Mesendoderm (in vitro differentiated cells): ENCODE data around the gene MYO1G.
A peak's percentile ranks its signal among the peaks of the same experiment; 100 is the strongest.

ENCODE experiments used
- DNase-seq: peaks from one replicate; pipeline ENCODE4 v3.0.0; 2013
- H2AK5ac ChIP-seq: 2 replicates; pipeline ENCODE4 v1.6.1; 2013; ENCODE audit warnings: low read length, inconsistent platforms
- H2BK120ac ChIP-seq: 2 replicates; pipeline ENCODE4 v1.6.1; 2013; ENCODE audit warnings: low read depth, mild to moderate bottlenecking, low read length, moderate library complexity, mixed read lengths
- H2BK15ac ChIP-seq: replicated peaks from 2 replicates; pipeline ENCODE4 v1.6.1; 2013; ENCODE audit warnings: low read depth, mild to moderate bottlenecking, moderate library complexity
- H2BK5ac ChIP-seq: 2 replicates; pipeline ENCODE4 v1.6.1; 2013; ENCODE audit warnings: low read length, inconsistent platforms
- H3K18ac ChIP-seq: 2 replicates; pipeline ENCODE4 v1.6.1; 2013; ENCODE audit warnings: mild to moderate bottlenecking, low read length, mixed read lengths
- H3K23ac ChIP-seq: one replicate; pipeline ENCODE4 v1.6.1; 2013; ENCODE audit warnings: low read length
- H3K27ac ChIP-seq: 2 replicates; pipeline ENCODE4 v1.5.1; 2013; ENCODE audit warnings: low read depth, mild to moderate bottlenecking, inconsistent platforms, low read length, moderate library complexity
- H3K27me3 ChIP-seq: 2 replicates; pipeline ENCODE4 v1.6.1; 2013; ENCODE audit warnings: low read length, control low read depth, mild to moderate bottlenecking, inconsistent platforms; ENCODE audit not compliant: insufficient read depth, poor library complexity
- H3K36me3 ChIP-seq: 2 replicates; pipeline ENCODE4 v1.6.1; 2013; ENCODE audit warnings: low read length, inconsistent platforms; ENCODE audit not compliant: control insufficient read depth, insufficient read depth
- H3K4ac ChIP-seq: one replicate; pipeline ENCODE4 v1.6.1; 2013; ENCODE audit warnings: low read depth, mild to moderate bottlenecking, low read length, moderate library complexity
- H3K4me1 ChIP-seq: 2 replicates; pipeline ENCODE4 v1.6.1; 2013; ENCODE audit warnings: low read depth, low read length, inconsistent platforms; ENCODE audit not compliant: control insufficient read depth
- H3K4me2 ChIP-seq: 2 replicates; pipeline ENCODE4 v1.6.1; 2013; ENCODE audit warnings: low read length
- H3K4me3 ChIP-seq: 2 replicates; pipeline ENCODE4 v1.5.1; 2013; ENCODE audit warnings: mild to moderate bottlenecking, low read length
- H3K56ac ChIP-seq: one replicate; pipeline ENCODE4 v1.6.1; 2013; ENCODE audit warnings: low read length
- H3K79me1 ChIP-seq: 2 replicates; pipeline ENCODE4 v1.6.1; 2013; ENCODE audit warnings: low read length, inconsistent platforms
- H3K79me2 ChIP-seq: 2 replicates; pipeline ENCODE4 v1.6.1; 2013; ENCODE audit warnings: mild to moderate bottlenecking, low read length; ENCODE audit not compliant: control insufficient read depth, insufficient read depth
- H3K9ac ChIP-seq: 2 replicates; pipeline ENCODE4 v1.6.1; 2013; ENCODE audit warnings: low read length, inconsistent platforms
- H4K5ac ChIP-seq: one replicate; pipeline ENCODE4 v1.6.1; 2013; ENCODE audit warnings: low read length
- H4K8ac ChIP-seq: one replicate; pipeline ENCODE4 v1.6.1; 2013; ENCODE audit warnings: low read depth, mild to moderate bottlenecking, control low read depth, low read length, moderate library complexity
- WGBS: extraction: QIAGEN DNeasy Blood & Tissue Kit; methylation state at CpG from one replicate; pipeline ENCODE4 v1.1.7; 2013; ENCODE audit warnings: low lambda C conversion rate, missing lambda C conversion rate; ENCODE audit not compliant: insufficient coverage; ENCODE audit errors: extremely low coverage; 5-methylcytosine and 5-hydroxymethylcytosine counted together

Gene MYO1G

GRCh38 chr7:44985033-44985695 lies 6.3 kb upstream of the MYO1G start:
- no peak overlapping the region for H2BK120ac ChIP-seq
- peaks cover 8% of the 10 kb centered on the region for H3K79me1 ChIP-seq
- no peak overlapping the region for H4K8ac ChIP-seq
- peaks cover 32% of the 10 kb centered on the region for H3K79me2 ChIP-seq
- H3K36me3 ChIP-seq, result peaks cover 17% of the 10 kb centered on the region
- H3K4ac ChIP-seq, result no peak overlapping the region
- peak overlapping the region; percentile 82 for H3K4me2 ChIP-seq
- H4K5ac ChIP-seq, result no peak overlapping the region
- no peak overlapping the region for H3K23ac ChIP-seq
- H2BK15ac ChIP-seq, result no peak overlapping the region
- H3K4me1 ChIP-seq, result peaks cover 5% of the 10 kb centered on the region
- H3K27ac ChIP-seq, result no peak overlapping the region
- H2BK5ac ChIP-seq, result no peak overlapping the region
- DNase-seq, result no peak
- H3K4me3 ChIP-seq, result peak overlapping the region; percentile 83
- H2AK5ac ChIP-seq, result no peak overlapping the region
- H3K9ac ChIP-seq, result peak overlapping the region; percentile 97
- H3K18ac ChIP-seq, result no peak overlapping the region
- H3K56ac ChIP-seq, result peak overlapping the region; percentile 83
- no CpG with 5 or more reads among the region's 6 CpGs for WGBS
- H3K27me3 ChIP-seq, result no peaks in the 10 kb centered on the region

GRCh38 chr7:44984478-44984758 lies 5.6 kb upstream of the MYO1G start:
- H2BK120ac ChIP-seq, result no peak overlapping the region
- peaks cover 5% of the 10 kb centered on the region for H3K4me1 ChIP-seq
- H3K79me1 ChIP-seq, result peaks cover 8% of the 10 kb centered on the region
- no peak overlapping the region for H3K18ac ChIP-seq
- H3K27ac ChIP-seq, result no peak overlapping the region
- peak overlapping the region; percentile 82 for H3K4me2 ChIP-seq
- WGBS, result no CpG with 5 or more reads among the region's 3 CpGs
- peak overlapping the region; percentile 97 for H3K9ac ChIP-seq
- no peak overlapping the region for H4K5ac ChIP-seq
- no peaks in the 10 kb centered on the region for H3K27me3 ChIP-seq
- H3K36me3 ChIP-seq, result peaks cover 17% of the 10 kb centered on the region
- peaks cover 32% of the 10 kb centered on the region for H3K79me2 ChIP-seq
- no peak for DNase-seq
- H3K56ac ChIP-seq, result peak overlapping the region; percentile 83
- no peak overlapping the region for H3K4me3 ChIP-seq
- H2BK5ac ChIP-seq, result no peak overlapping the region
- H2BK15ac ChIP-seq, result no peak overlapping the region
- H2AK5ac ChIP-seq, result no peak overlapping the region
- H4K8ac ChIP-seq, result no peak overlapping the region
- no peak overlapping the region for H3K4ac ChIP-seq
- no peak overlapping the region for H3K23ac ChIP-seq

DNA sequence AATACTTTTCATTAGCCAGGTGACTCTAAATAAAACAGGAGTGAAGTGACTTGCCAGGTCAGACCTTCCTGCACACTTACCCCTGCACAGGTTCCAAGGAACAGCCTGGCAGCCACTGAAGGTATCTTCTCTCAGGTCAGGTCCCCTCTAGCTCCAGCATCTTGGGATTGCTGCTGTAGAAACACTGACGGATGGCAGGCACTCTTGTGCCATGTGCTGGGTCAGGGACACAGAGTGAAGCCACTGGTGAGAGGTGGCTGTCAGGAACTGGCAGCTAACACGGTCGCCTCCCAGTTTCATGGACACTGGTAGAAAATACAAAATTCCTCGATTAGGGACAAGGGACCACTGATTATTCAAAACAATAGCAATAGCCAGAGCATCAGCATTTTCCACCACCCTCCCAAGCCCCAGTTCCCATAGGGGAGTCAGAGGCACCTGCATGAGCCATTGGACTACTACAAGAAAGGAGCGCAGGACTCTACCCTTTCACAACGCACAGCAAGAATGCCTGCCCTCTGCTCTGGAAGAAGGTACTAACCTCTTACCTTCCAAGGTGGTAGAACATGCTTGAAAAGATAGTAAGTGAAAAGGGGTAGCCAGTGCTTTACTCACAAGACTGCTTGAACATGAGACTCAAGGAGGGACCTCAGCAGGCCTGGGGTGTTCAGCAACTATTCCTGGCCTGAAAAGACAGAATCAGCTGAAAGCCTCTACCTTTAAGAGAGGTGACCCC lies 5.1 kb upstream of the MYO1G start:
- no peak overlapping the region for H4K8ac ChIP-seq
- DNase-seq, result no peak
- peaks cover 17% of the 10 kb centered on the region for H3K36me3 ChIP-seq
- H2AK5ac ChIP-seq, result no peak overlapping the region
- no peak overlapping the region for H2BK15ac ChIP-seq
- H3K18ac ChIP-seq, result no peak overlapping the region
- H2BK120ac ChIP-seq, result no peak overlapping the region
- peaks cover 8% of the 10 kb centered on the region for H3K79me1 ChIP-seq
- no peak overlapping the region for H3K23ac ChIP-seq
- peak overlapping the region; percentile 97 for H3K9ac ChIP-seq
- H2BK5ac ChIP-seq, result no peak overlapping the region
- no CpG with 5 or more reads among the region's 6 CpGs for WGBS
- H3K27ac ChIP-seq, result no peak overlapping the region
- no peak overlapping the region for H3K4me3 ChIP-seq
- H3K79me2 ChIP-seq, result peaks cover 32% of the 10 kb centered on the region
- peaks cover 5% of the 10 kb centered on the region for H3K4me1 ChIP-seq
- no peak overlapping the region for H4K5ac ChIP-seq
- H3K4ac ChIP-seq, result no peak overlapping the region
- peak overlapping the region; percentile 82 for H3K4me2 ChIP-seq
- no peaks in the 10 kb centered on the region for H3K27me3 ChIP-seq
- H3K56ac ChIP-seq, result no peak overlapping the region

DNA sequence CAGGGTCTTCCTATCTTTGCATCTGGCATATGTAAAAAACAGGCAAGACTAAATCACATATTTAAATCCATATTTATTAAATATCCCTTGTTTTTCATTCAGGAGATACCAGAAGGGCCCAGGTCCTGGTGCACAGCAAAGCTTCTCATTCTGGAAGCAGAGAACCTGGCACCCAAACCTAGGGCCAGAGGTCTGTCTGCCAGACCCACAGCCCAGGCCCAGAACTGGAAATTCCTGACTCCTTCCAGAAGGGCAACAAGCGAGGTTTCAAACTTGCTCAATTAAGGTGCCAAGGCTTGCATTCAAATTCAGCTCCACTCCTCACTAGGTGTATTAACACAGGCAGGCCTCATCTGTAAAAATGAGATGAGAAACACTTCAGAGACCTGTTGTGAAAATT lies 4.2 kb upstream of the MYO1G start:
- Histone ChIP-seq H3K27ac (no peak overlapping the region), H3K4me1 (peaks cover 5% of the 10 kb centered on the region), H3K18ac (no peak overlapping the region), H2BK5ac (no peak overlapping the region), H4K5ac (no peak overlapping the region), H2AK5ac (no peak overlapping the region), H3K27me3 (no peaks in the 10 kb centered on the region), H2BK120ac (no peak overlapping the region), H3K56ac (no peak overlapping the region), H3K23ac (no peak overlapping the region), H2BK15ac (no peak overlapping the region), H3K4ac (no peak overlapping the region), H3K36me3 (peaks cover 17% of the 10 kb centered on the region), H4K8ac (no peak overlapping the region), H3K79me1 (peaks cover 8% of the 10 kb centered on the region), H3K4me2 (no peak overlapping the region), H3K9ac (no peak overlapping the region), H3K79me2 (peaks cover 32% of the 10 kb centered on the region), H3K4me3 (no peak overlapping the region)
- no peak for DNase-seq
- no CpG with 5 or more reads among the region's 1 CpG for WGBS

GRCh38 chr7:44982535-44982923 lies 3.7 kb upstream of the MYO1G start:
- no peak for DNase-seq
- whole genome bisulfite sequencing, result no CpG with 5 or more reads among the region's 1 CpG
- Histone ChIP-seq H2BK5ac (no peak overlapping the region), H3K23ac (no peak overlapping the region), H3K4me3 (no peak overlapping the region), H2BK15ac (no peak overlapping the region), H3K18ac (no peak overlapping the region), H3K4ac (no peak overlapping the region), H3K79me1 (peaks cover 8% of the 10 kb centered on the region), H3K36me3 (peaks cover 17% of the 10 kb centered on the region), H3K27me3 (no peaks in the 10 kb centered on the region), H3K27ac (no peak overlapping the region), H3K4me1 (peaks cover 3% of the 10 kb centered on the region), H4K8ac (no peak overlapping the region), H3K9ac (no peak overlapping the region), H2AK5ac (no peak overlapping the region), H2BK120ac (no peak overlapping the region), H3K79me2 (peaks cover 32% of the 10 kb centered on the region), H3K4me2 (no peak overlapping the region), H4K5ac (no peak overlapping the region), H3K56ac (no peak overlapping the region)
